ENCODE results near the gene BRPF1.

Gene BRPF1

DNA sequence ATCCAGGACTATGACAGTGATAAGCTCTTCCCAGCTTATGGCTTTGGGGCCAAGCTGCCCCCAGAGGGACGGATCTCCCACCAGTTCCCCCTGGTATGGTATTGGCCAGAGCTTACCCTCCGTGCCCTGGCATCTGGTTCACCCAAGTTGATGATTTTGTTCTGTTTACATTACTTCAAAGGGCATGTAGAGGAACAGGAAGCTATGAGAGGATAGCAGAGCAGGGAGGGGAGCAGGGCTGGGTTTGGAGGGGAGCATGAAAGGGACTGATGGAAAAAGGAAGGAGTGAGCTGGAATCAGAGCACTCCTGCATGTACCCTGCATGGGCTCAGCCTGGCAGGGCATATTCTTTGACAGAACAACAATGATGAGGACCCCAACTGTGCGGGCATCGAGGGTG is 13.4 kb upstream of the BRPF1 start:
- in situ Hi-C loops (cut with MboI; ENCODE audit: low pct_unique_long_range_greater_than_20kb, low sequenced_read_pairs, unreplicated experiment): no loop called here
- no peak for DNase-seq (ENCODE audit: low spot score)
- no peak for TF ChIP-seq CTCF (IDR thresholded peaks at IDR 0.05; ENCODE audit: extremely low read depth, insufficient read depth, missing control alignments)

- no peak for DNase-seq (ENCODE audit: low spot score)
- in situ Hi-C loops (cut with MboI; ENCODE audit: low pct_unique_long_range_greater_than_20kb, low sequenced_read_pairs, unreplicated experiment): no loop called here
- TF ChIP-seq CTCF (IDR thresholded peaks at IDR 0.05; ENCODE audit: extremely low read depth, insufficient read depth, missing control alignments): no peak
Observed at GRCh38 chr3:9721015-9721699, 10.4 kb upstream of the BRPF1 start.

GRCh38 chr3:9721700-9722060 is 9.9 kb upstream of the BRPF1 start:
- in situ Hi-C loops (cut with MboI; ENCODE audit: low pct_unique_long_range_greater_than_20kb, low sequenced_read_pairs, unreplicated experiment): no loop called here
- DNase-seq (ENCODE audit: low spot score): no peak
- no peak for TF ChIP-seq CTCF (IDR thresholded peaks at IDR 0.05; ENCODE audit: extremely low read depth, insufficient read depth, missing control alignments)

DNA sequence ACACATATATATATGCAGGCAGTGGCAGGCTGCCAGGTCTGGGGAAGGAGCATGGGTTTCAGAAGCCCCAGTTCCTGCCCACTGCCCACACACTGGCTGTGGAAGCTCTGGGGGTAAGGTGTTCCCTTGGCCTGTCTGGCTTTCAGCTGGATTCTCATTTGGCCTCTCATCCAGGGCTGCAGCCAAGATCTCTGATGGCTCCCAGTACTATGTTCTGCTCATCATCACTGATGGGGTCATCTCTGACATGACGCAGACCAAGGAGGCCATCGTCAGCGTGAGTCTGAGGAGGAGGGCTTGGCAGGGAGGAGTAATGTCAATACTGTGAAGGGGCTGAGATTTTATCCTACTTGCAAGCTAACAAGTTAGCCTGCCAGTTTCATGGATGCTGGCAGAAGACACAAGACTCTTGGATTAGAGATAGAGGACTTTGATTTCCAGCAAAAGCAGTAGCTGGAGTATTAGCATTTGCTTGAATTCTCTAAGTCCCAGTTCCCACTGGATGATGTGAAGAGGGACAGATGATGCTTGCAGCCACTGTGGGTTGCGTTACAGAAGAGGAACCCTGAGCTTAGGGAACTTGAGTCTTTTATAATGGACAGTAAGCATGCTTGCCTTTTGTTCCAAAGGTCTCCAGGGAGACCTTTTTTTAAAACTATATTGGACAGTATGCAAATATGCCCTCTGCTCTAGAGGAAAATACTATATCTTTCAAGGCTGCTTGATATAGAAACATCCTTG is 5.6 kb upstream of the BRPF1 start:
- in situ Hi-C loops (cut with MboI; ENCODE audit: low pct_unique_long_range_greater_than_20kb, low sequenced_read_pairs, unreplicated experiment): no loop called here
- DNase-seq (ENCODE audit: low spot score): no peak
- TF ChIP-seq CTCF (IDR thresholded peaks at IDR 0.05; ENCODE audit: extremely low read depth, insufficient read depth, missing control alignments): no peak

DNA sequence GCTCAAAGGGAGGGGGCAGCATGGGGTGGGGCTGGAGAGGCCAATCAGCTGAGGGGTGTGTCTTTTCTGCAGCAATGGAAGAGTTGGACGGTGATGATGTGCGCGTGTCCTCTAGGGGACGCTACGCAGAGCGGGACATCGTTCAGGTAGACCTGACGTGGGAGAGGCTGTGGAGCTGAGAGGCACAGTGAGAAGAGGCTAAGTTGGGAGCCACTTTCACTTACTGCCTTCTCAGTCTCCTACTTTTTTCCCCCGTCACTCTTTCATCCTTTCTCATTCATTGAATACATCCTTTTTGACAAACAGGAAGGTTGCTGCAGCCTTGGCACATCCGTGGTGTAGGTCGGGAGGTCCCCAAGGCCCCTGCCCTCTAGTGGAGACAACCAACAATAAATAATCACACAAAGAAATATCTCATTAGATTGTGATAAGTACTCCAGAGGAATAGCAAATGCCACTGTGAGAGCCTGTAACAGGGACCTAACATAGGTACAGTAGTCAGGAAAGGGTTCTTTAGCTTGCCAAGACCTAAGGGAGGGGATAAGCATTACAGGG is 4.4 kb upstream of the BRPF1 start:
- DNase-seq (ENCODE audit: low spot score): no peak
- TF ChIP-seq CTCF (IDR thresholded peaks at IDR 0.05; ENCODE audit: extremely low read depth, insufficient read depth, missing control alignments): peak; percentile 45
- in situ Hi-C loops (cut with MboI; ENCODE audit: low pct_unique_long_range_greater_than_20kb, low sequenced_read_pairs, unreplicated experiment): no loop called here

DNA sequence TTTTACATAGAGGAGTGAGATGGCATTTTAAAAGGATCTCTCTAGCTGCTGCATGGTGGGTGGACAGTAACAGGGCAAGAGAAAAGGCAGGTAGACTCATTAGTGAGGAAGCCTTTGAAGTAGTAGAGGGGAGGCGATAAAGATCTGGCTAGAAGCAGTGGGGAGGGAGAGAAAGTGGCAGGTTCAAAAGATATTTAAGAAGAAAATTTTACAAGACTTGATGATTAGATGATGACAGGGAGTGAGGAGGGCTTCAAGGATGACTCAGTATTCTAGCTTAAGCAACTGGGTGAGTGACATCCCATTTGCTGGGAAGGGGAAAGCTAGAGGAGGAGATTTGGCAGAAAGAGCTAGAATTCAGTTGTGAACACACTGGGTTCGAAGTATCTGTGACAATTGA is 3.8 kb upstream of the BRPF1 start:
- no peak for TF ChIP-seq CTCF (IDR thresholded peaks at IDR 0.05; ENCODE audit: extremely low read depth, insufficient read depth, missing control alignments)
- DNase-seq (ENCODE audit: low spot score): no peak
- in situ Hi-C loops (cut with MboI; ENCODE audit: low pct_unique_long_range_greater_than_20kb, low sequenced_read_pairs, unreplicated experiment): no loop called here
